ENCODE measurements around the gene BCL2L2. TPM values are rescaled to one million over a fixed set of nuclear protein-coding genes. Genes with fewer than 3 reads are reported as not detected.

BCL2L2 gene
- total RNA-seq, 1 donor from 2014 or later = 53.0 TPM

DNA sequence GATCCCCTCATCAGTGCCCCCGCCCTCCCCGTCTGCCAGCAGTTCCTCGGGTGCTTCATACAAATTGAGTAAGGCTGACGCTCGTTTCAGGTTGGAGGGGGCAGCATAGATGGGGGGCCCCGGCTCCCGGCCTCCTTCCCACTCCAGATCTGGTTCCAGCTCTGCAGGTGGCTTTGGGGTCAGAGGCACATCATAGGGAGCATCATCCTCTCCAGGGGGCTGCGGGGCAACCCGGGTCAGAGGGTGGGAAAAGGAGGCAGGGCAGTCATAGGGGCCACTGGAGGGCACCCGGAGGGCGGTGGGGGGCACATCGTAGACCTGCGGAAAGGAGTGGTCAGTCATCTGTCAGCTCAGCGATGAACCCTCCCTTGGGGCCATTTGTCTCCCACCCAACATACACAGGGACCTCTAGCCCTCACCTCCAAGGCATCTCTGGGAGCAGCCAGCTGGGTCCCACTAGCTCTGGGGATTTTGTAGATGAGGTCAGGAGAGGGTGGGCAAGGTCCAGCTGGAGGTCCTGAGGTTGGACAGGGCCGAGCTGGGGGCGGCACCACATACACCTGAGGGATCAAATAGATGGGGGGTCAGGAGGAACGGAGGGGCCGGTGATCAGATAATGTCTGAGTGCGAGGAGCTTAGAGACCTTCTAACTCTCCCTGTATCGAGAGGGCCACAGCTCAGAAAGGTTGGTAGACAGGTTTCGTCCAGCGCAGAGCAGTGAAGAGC, 53.3 kb downstream of the BCL2L2 start:
- Histone ChIP-seq H3K4me3 (no peak overlapping the region), H3K4me1 (peaks cover 12% of the 10 kb centered on the region), H3K36me3 (no peaks in the 10 kb centered on the region), H3K27ac (no peak overlapping the region), H3K9me3 (no peaks in the 10 kb centered on the region), H3K27me3 (no peaks in the 10 kb centered on the region)
- DNase-seq (no peak), ATAC-seq (no peak)
- no peak for TF ChIP-seq CTCF (IDR thresholded peaks at IDR 0.05)
- intact Hi-C loops (cut with DNase I) = no loop called here

- TF ChIP-seq CTCF (IDR thresholded peaks at IDR 0.05) = no peak
- H3K4me1 ChIP-seq = peaks cover 14% of the 10 kb centered on the region
- DNase-seq = no peak
- no peaks in the 10 kb centered on the region for H3K36me3 ChIP-seq
- no peak overlapping the region for H3K4me3 ChIP-seq
- intact Hi-C loops (cut with DNase I) = no loop called here
- no peaks in the 10 kb centered on the region for H3K9me3 ChIP-seq
- ATAC-seq = no peak
- peaks cover 4% of the 10 kb centered on the region for H3K27me3 ChIP-seq
- H3K27ac ChIP-seq = no peak overlapping the region
Measured at GRCh38 chr14:23360496-23360895, 53.9 kb downstream of the BCL2L2 start.

GRCh38 chr14:23361320-23361719, 54.7 kb downstream of the BCL2L2 start:
- H3K27ac ChIP-seq = no peak overlapping the region

More at GRCh38 chr14:23361320-23361719, 54.7 kb downstream of the BCL2L2 start:
- no peaks in the 10 kb centered on the region for H3K9me3 ChIP-seq
- DNase-seq = no peak
- peaks cover 16% of the 10 kb centered on the region for H3K4me1 ChIP-seq
- no peak overlapping the region for H3K4me3 ChIP-seq
- intact Hi-C loops (cut with DNase I) = no loop called here
- H3K27me3 ChIP-seq = peaks cover 9% of the 10 kb centered on the region
- no peak for ATAC-seq
- H3K36me3 ChIP-seq = no peaks in the 10 kb centered on the region
- no peak for TF ChIP-seq CTCF (IDR thresholded peaks at IDR 0.05)

Other genes with a start within 250 kb of the BCL2L2 start
- 7.8 TPM for gene CDH24, start 249.3 kb upstream of the BCL2L2 start, total RNA-seq
- 161 TPM for gene ACIN1, start 211.7 kb upstream of the BCL2L2 start, total RNA-seq
- 55.3 TPM for gene C14orf119, start 211.3 kb upstream of the BCL2L2 start, total RNA-seq
- gene CIROP, start 201.8 kb upstream of the BCL2L2 start, total RNA-seq = not detected
- gene CEBPE, start 187.6 kb upstream of the BCL2L2 start, total RNA-seq = not detected
- gene SLC7A8, start 123.2 kb upstream of the BCL2L2 start, total RNA-seq = 49.8 TPM
- not detected for gene RNF212B, start 68.9 kb upstream of the BCL2L2 start, total RNA-seq
- gene HOMEZ, start 20.7 kb upstream of the BCL2L2 start, total RNA-seq = 11.0 TPM
- 14.6 TPM for gene PPP1R3E, start 4.0 kb upstream of the BCL2L2 start, total RNA-seq
- 118 TPM for gene PABPN1, start 14.6 kb downstream of the BCL2L2 start, total RNA-seq
- 12.1 TPM for gene SLC22A17, start 46.1 kb downstream of the BCL2L2 start, total RNA-seq
- gene EFS, start 58.3 kb downstream of the BCL2L2 start, total RNA-seq = 10.4 TPM
- gene IL25, start 66.0 kb downstream of the BCL2L2 start, total RNA-seq = not detected
- 0.96 TPM for gene CMTM5, start 70.2 kb downstream of the BCL2L2 start, total RNA-seq
- 3.4 TPM for gene MYH6, start 101.4 kb downstream of the BCL2L2 start, total RNA-seq
- 0.12 TPM for gene MYH7, start 128.8 kb downstream of the BCL2L2 start, total RNA-seq
- gene NGDN, start 162.9 kb downstream of the BCL2L2 start, total RNA-seq = 32.3 TPM
- gene ZFHX2, start 244.9 kb downstream of the BCL2L2 start, total RNA-seq = 2.3 TPM
- gene THTPA, start 249.4 kb downstream of the BCL2L2 start, total RNA-seq = 15.5 TPM